Sigmoid colon (tissue), 7 donors: ENCODE results near the gene MOK. TPM values are rescaled to one million over a fixed set of nuclear protein-coding genes. Genes with fewer than 3 reads are reported as not detected.

Experiments used
- DNase-seq: peaks from one replicate; pipeline ENCODE4 v3.0.0-alpha.2; 2019
- H3K27ac ChIP-seq, 4 donors: fragments of 200-600 bp; sonication (generic); one replicate each; pipeline ENCODE4 v1.5.1; 2016 to 2019; ENCODE audit warnings: mild to moderate bottlenecking in 1 of 4
- H3K27me3 ChIP-seq, 3 donors: fragments of 200-600 bp; sonication (generic); one replicate each; pipeline ENCODE4 v1.5.1; 2019; ENCODE audit warnings: mild to moderate bottlenecking in 1 of 3
- H3K36me3 ChIP-seq, 4 donors: fragments of 200-600 bp; sonication (generic); one replicate each; pipeline ENCODE4 v1.5.1; 2016 to 2019
- H3K4me1 ChIP-seq, 4 donors: fragments of 200-600 bp; sonication (generic); one replicate each; pipeline ENCODE4 v1.5.1; 2017 to 2019
- H3K4me3 ChIP-seq, 4 donors: fragments of 200-600 bp; sonication (generic); one replicate each; pipeline ENCODE4 v1.5.1; 2017 to 2019; ENCODE audit warnings: mild to moderate bottlenecking in 2 of 4, moderate library complexity in 1 of 4
- H3K9me3 ChIP-seq, 4 donors: fragments of 200-600 bp in 3 of 4; sonication (generic) in 3 of 4; one replicate each; pipeline versions ENCODE4 v1.5.1 to v1.6.1; 2013 to 2019
- CTCF ChIP-seq, 4 experiments: fragments of 450-650 bp in 3 of 4; fragments of 200-600 bp in 1 of 4; IDR thresholded peaks; one replicate each; pipeline ENCODE4 v1.5.1; 2016 to 2019; ENCODE audit warnings: antibody characterized with exemption in 4 of 4, mild to moderate bottlenecking in 3 of 4, moderate library complexity in 2 of 4
- EP300 ChIP-seq, 4 donors: sonication (generic); formaldehyde crosslinking; IDR thresholded peaks; one replicate each; pipeline ENCODE4 v1.6.1; 2017; ENCODE audit warnings: antibody characterized with exemption in 4 of 4
- POLR2A ChIP-seq, 2 donors: fragments of 450-650 bp; IDR thresholded peaks; one replicate each; pipeline ENCODE4 v1.6.1; 2016; ENCODE audit warnings: antibody characterized with exemption in 2 of 2, mild to moderate bottlenecking in 2 of 2, moderate library complexity in 2 of 2
- POLR2AphosphoS5 ChIP-seq, 4 donors: sonication (generic); formaldehyde crosslinking; IDR thresholded peaks; one replicate each; pipeline ENCODE4 v1.6.1; 2017; ENCODE audit warnings: antibody characterized with exemption in 4 of 4
- WGBS, 2 donors: extraction: QIAGEN DNeasy Blood & Tissue Kit; methylation state at CpG; one replicate each; pipeline ENCODE4 v1.1.7; 2013; 5-methylcytosine and 5-hydroxymethylcytosine counted together
- intact Hi-C: fragments of 100-400 bp; cut with DNase I; formaldehyde crosslinking; loops from one replicate; pipeline ENCODE4 v1.15.1; 2023
- polyA plus RNA-seq, 3 donors: library from polyadenylated mRNA; stranded (reverse); fragments of 200-250 nt; gene quantifications; one replicate each; pipeline ENCODE4 v1.2.3, GENCODE V29; 2013
- total RNA-seq, 4 donors: library from RNA; depleted of rRNA; stranded (reverse); fragments of >200 nt; gene quantifications; one replicate each; pipeline ENCODE4 v1.1.0, GENCODE V29; 2016
- donor health status: healthy with polysubstance abuse.
- donor health status: Bipolar disorder and iron deficiency.
- donor health status: healthy.

MOK gene
- total and polyA plus RNA-seq, 7 donors = 1.8 to 17.2 (median 9.4) TPM

DNA sequence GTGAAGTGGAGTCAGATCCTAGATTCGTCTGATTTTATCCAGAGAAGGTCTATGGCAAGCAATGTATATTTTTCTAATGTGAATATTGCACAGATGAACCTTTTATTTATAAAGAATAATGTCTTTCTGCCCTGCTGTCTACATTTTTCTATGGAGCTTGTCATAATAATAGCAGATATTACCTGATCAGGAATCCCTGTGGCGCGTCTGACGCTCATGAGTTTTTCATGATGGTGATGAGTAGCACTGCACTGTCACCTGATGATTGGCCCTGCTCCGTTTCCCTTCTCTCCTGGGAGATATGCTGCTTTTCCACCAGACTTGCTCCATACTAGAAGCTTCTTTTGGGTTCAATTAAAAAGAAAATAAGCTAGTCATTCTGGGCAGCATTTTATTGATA lies 37.3 kb upstream of the MOK start:
- Histone ChIP-seq H3K9me3 (no peaks in the 10 kb centered on the region), H3K27me3 (no peaks in the 10 kb centered on the region), H3K36me3 (peaks cover 16 to 93% (median 34%) of the 10 kb centered on the region in 4 donors), H3K4me1 (no peaks in the 10 kb centered on the region), H3K4me3 (no peak overlapping the region), H3K27ac (no peak overlapping the region)
- no peak for TF ChIP-seq CTCF (IDR thresholded peaks at IDR 0.05)
- TF ChIP-seq EP300 (IDR thresholded peaks at IDR 0.05) = no peak
- TF ChIP-seq POLR2AphosphoS5 (IDR thresholded peaks at IDR 0.05) = no peak
- TF ChIP-seq POLR2A (IDR thresholded peaks at IDR 0.05) = no peak
- DNase-seq = no peak
- intact Hi-C loops = no loop called here
- WGBS, 2 donors = 90 to 92% methylated on average over 5 of the region's 5 CpGs

- Histone ChIP-seq H3K27me3 (no peaks in the 10 kb centered on the region), H3K4me1 (no peaks in the 10 kb centered on the region), H3K9me3 (no peaks in the 10 kb centered on the region), H3K4me3 (no peak overlapping the region), H3K36me3 (peaks cover 11 to 93% (median 34%) of the 10 kb centered on the region in 4 donors), H3K27ac (no peak overlapping the region)
- intact Hi-C loops = no loop called here
- WGBS, 2 donors = 90 to 92% methylated on average over 8 of the region's 8 CpGs
- TF ChIP-seq POLR2A (IDR thresholded peaks at IDR 0.05) = no peak
- no peak for TF ChIP-seq EP300 (IDR thresholded peaks at IDR 0.05)
- TF ChIP-seq CTCF (IDR thresholded peaks at IDR 0.05) = no peak
- TF ChIP-seq POLR2AphosphoS5 (IDR thresholded peaks at IDR 0.05) = no peak
- DNase-seq = no peak
These were observed 36.6 kb upstream of the MOK start for GRCh38 chr14:102341566-102341965.

- no peak for DNase-seq
- Histone ChIP-seq H3K36me3 (peaks cover 0 to 91% (median 13%) of the 10 kb centered on the region in 4 donors), H3K4me1 (no peaks in the 10 kb centered on the region), H3K27me3 (no peaks in the 10 kb centered on the region), H3K4me3 (no peak overlapping the region), H3K27ac (no peak overlapping the region), H3K9me3 (no peaks in the 10 kb centered on the region)
- TF ChIP-seq POLR2AphosphoS5 (IDR thresholded peaks at IDR 0.05) = no peak
- no peak for TF ChIP-seq CTCF (IDR thresholded peaks at IDR 0.05)
- no peak for TF ChIP-seq POLR2A (IDR thresholded peaks at IDR 0.05)
- TF ChIP-seq EP300 (IDR thresholded peaks at IDR 0.05) = no peak
- WGBS, 2 donors = 94 to 95% methylated on average over 9 of the region's 9 CpGs
- intact Hi-C loops = no loop called here
These were observed 33.8 kb upstream of the MOK start for GRCh38 chr14:102338724-102339123.

- H3K9me3 ChIP-seq = no peaks in the 10 kb centered on the region
- H3K27ac ChIP-seq = no peak overlapping the region
- H3K4me1 ChIP-seq = no peaks in the 10 kb centered on the region
- TF ChIP-seq CTCF (IDR thresholded peaks at IDR 0.05) = no peak
- no peak for TF ChIP-seq POLR2A (IDR thresholded peaks at IDR 0.05)
- TF ChIP-seq EP300 (IDR thresholded peaks at IDR 0.05) = no peak
- TF ChIP-seq POLR2AphosphoS5 (IDR thresholded peaks at IDR 0.05) = no peak
- WGBS, 2 donors = 94 to 95% methylated on average over 7 of the region's 7 CpGs
- H3K36me3 ChIP-seq = peaks cover 0 to 80% (median 8%) of the 10 kb centered on the region in 4 donors
- H3K27me3 ChIP-seq = no peaks in the 10 kb centered on the region
- H3K4me3 ChIP-seq = no peak overlapping the region
- intact Hi-C loops = no loop called here
- no peak for DNase-seq
These were observed 30.2 kb upstream of the MOK start for GRCh38 chr14:102335163-102335562.
